H1 (cell line): ENCODE data around the gene TRIM67. TPM values are rescaled to one million over a fixed set of nuclear protein-coding genes. Genes with fewer than 3 reads are reported as not detected.
"Not testable (repeated sequence)": the region's sequence is repeated elsewhere in the genome, so short reads cannot be mapped to it uniquely, and the experiment has no call there.

Source experiments
- CTCF ChIA-PET: fragments of 300-600 bp; sonication (Branson Sonifier 250); formaldehyde crosslinking; loops from one replicate; lab custom pipeline; 2021; ENCODE audit not compliant: partially characterized antibody; lab: Charles Lee
- POLR2A ChIA-PET: fragments of 300-600 bp; sonication (Branson Sonifier 250); formaldehyde crosslinking; loops from one replicate; lab custom pipeline; 2021; ENCODE audit warnings: inconsistent platforms; ENCODE audit not compliant: partially characterized antibody; lab: Charles Lee
- DNase-seq, 2 experiments: peaks; one replicate each; pipeline versions ENCODE4 v3.0.0 to v3.0.0-alpha.2; 2010 to 2022; ENCODE audit warnings: low spot score in 2 of 2, low read depth in 1 of 2, mixed read lengths in 1 of 2
- FAIRE-seq: peaks from 2 replicates; lab custom pipeline; 2011; peaks lifted over from hg19 to GRCh38; lab: Jason Lieb, UNC
- H2AFZ ChIP-seq: 2 replicates; pipeline ENCODE4 v1.8.1; 2012; ENCODE audit warnings: low read length, inconsistent platforms
- H2AK5ac ChIP-seq: 2 replicates; pipeline ENCODE4 v1.6.1; 2013; ENCODE audit warnings: low read depth, low read length
- H2BK120ac ChIP-seq: replicated peaks from 2 replicates; pipeline ENCODE3; 2013; ENCODE audit warnings: low read depth, low read length, inconsistent platforms
- H2BK12ac ChIP-seq: 2 replicates; pipeline ENCODE4 v1.6.1; 2013; ENCODE audit warnings: low read depth, low read length
- H2BK15ac ChIP-seq: 2 replicates; pipeline ENCODE4 v1.6.1; 2013; ENCODE audit warnings: low read length
- H2BK20ac ChIP-seq: 2 replicates; pipeline ENCODE4 v1.6.1; 2013; ENCODE audit warnings: low read length
- H2BK5ac ChIP-seq: 2 replicates; pipeline ENCODE4 v1.6.1; 2013; ENCODE audit warnings: low read depth, low read length
- H3K14ac ChIP-seq: 2 replicates; pipeline ENCODE4 v1.6.1; 2013; ENCODE audit warnings: inconsistent platforms; ENCODE audit not compliant: insufficient read length
- H3K18ac ChIP-seq: 2 replicates; pipeline ENCODE4 v1.6.1; 2013; ENCODE audit warnings: low read length; ENCODE audit errors: extremely low read depth
- H3K23ac ChIP-seq: 2 replicates; pipeline ENCODE4 v1.6.1; 2013; ENCODE audit warnings: inconsistent platforms; ENCODE audit not compliant: insufficient read length
- H3K23me2 ChIP-seq: 2 replicates; pipeline ENCODE4 v1.6.1; 2013; ENCODE audit warnings: low read depth, low read length
- H3K27ac ChIP-seq: 2 replicates; pipeline ENCODE4 v1.6.1; 2011; ENCODE audit warnings: low read depth, low read length, inconsistent platforms
- H3K27me3 ChIP-seq, 4 experiments: replicated peaks in 1 of 4; 1 replicate in 1 of 4; 2 replicates in 3 of 4; pipeline versions ENCODE4 v1.6.1 to v1.8.1; 2011 to 2013; ENCODE audit warnings: low read length in 3 of 4, mild to moderate bottlenecking in 3 of 4, inconsistent platforms in 2 of 4, mixed read lengths in 2 of 4, moderate library complexity in 1 of 4; ENCODE audit not compliant: control insufficient read depth in 3 of 4, insufficient read depth in 3 of 4; ENCODE audit errors: extremely low read depth in 1 of 4
- H3K36me3 ChIP-seq, 4 experiments: 2 replicates each; pipeline versions ENCODE4 v1.6.1 to v1.8.1; 2011 to 2013; ENCODE audit warnings: mild to moderate bottlenecking in 4 of 4, low read length in 3 of 4, moderate library complexity in 2 of 4, control low read depth in 1 of 4, inconsistent platforms in 1 of 4; ENCODE audit not compliant: insufficient read depth in 4 of 4, control insufficient read depth in 2 of 4
- H3K4ac ChIP-seq: replicated peaks from 2 replicates; pipeline ENCODE3; 2013; ENCODE audit warnings: low read length, low read depth, mixed read lengths, inconsistent platforms; ENCODE audit not compliant: insufficient read length
- H3K4me1 ChIP-seq, 4 experiments: replicated peaks in 1 of 4; 1 replicate in 1 of 4; 2 replicates in 3 of 4; pipeline versions ENCODE4 v1.6.1 to v1.8.1; 2011 to 2013; ENCODE audit warnings: low read length in 3 of 4, inconsistent platforms in 2 of 4, mixed read lengths in 1 of 4; ENCODE audit not compliant: insufficient read depth in 4 of 4, control insufficient read depth in 3 of 4
- H3K4me2 ChIP-seq, 2 experiments: 2 replicates each; pipeline versions ENCODE4 v1.6.1 to v1.8.1; 2011 to 2013; ENCODE audit warnings: low read depth in 2 of 2, low read length in 2 of 2, control low read depth in 1 of 2, inconsistent platforms in 1 of 2, mild to moderate bottlenecking in 1 of 2; ENCODE audit not compliant: insufficient read depth in 1 of 2
- H3K4me3 ChIP-seq, 4 experiments: fragments of 200-600, 300-600 bp in 1 of 4; sonication (generic), shearing (Covaris generic), sonication (Bioruptor Twin) in 1 of 4; 2 replicates each; pipeline versions ENCODE4 v1.5.1 to v1.8.1; 2011 to 2016; ENCODE audit warnings: low read length in 4 of 4, low read depth in 3 of 4, control low read depth in 2 of 4, inconsistent platforms in 2 of 4, mild to moderate bottlenecking in 2 of 4, mixed read lengths in 1 of 4, moderate library complexity in 1 of 4; ENCODE audit not compliant: insufficient read depth in 2 of 4; ENCODE audit errors: extremely low read depth in 1 of 4
- H3K56ac ChIP-seq: replicated peaks from 2 replicates; pipeline ENCODE3; 2013; ENCODE audit warnings: low read depth, mild to moderate bottlenecking, mixed read lengths, low read length, inconsistent platforms; ENCODE audit not compliant: insufficient read length
- H3K79me1 ChIP-seq: 2 replicates; pipeline ENCODE4 v1.6.1; 2013; ENCODE audit warnings: low read depth, low read length, control low read depth
- H3K79me2 ChIP-seq, 2 experiments: 2 replicates each; pipeline versions ENCODE4 v1.6.1 to v1.8.1; 2012 to 2013; ENCODE audit warnings: low read length in 2 of 2, mild to moderate bottlenecking in 2 of 2, inconsistent platforms in 1 of 2; ENCODE audit not compliant: insufficient read depth in 2 of 2, control insufficient read depth in 1 of 2
- H3K9ac ChIP-seq, 4 experiments: replicated peaks in 1 of 4; 1 replicate in 1 of 4; 2 replicates in 3 of 4; pipeline versions ENCODE4 v1.6.1 to v1.8.1; 2011 to 2013; ENCODE audit warnings: low read depth in 3 of 4, low read length in 3 of 4, control low read depth in 2 of 4, mild to moderate bottlenecking in 2 of 4, moderate library complexity in 2 of 4, inconsistent platforms in 1 of 4; ENCODE audit errors: extremely low read depth in 1 of 4
- H3K9me3 ChIP-seq, 2 experiments: 2 replicates each; pipeline versions ENCODE4 v1.6.1 to v1.8.1; 2012 to 2013; ENCODE audit warnings: mild to moderate bottlenecking in 2 of 2, moderate library complexity in 2 of 2, control low read depth in 1 of 2, inconsistent platforms in 1 of 2, low read depth in 1 of 2, low read length in 1 of 2, mixed read lengths in 1 of 2; ENCODE audit not compliant: insufficient read depth in 2 of 2
- H4K20me1 ChIP-seq, 2 experiments: replicated peaks in 1 of 2; 2 replicates each; pipeline versions ENCODE3 to v1.8.1; 2011 to 2013; ENCODE audit warnings: inconsistent platforms in 2 of 2, low read length in 2 of 2, mild to moderate bottlenecking in 1 of 2; ENCODE audit not compliant: insufficient read depth in 2 of 2, control insufficient read depth in 1 of 2
- H4K5ac ChIP-seq: 2 replicates; pipeline ENCODE4 v1.6.1; 2013; ENCODE audit warnings: low read length, low read depth, mixed read lengths, inconsistent platforms; ENCODE audit not compliant: insufficient read length
- H4K8ac ChIP-seq: 2 replicates; pipeline ENCODE4 v1.8.0; 2013; ENCODE audit warnings: mild to moderate bottlenecking, moderate library complexity, low read length, inconsistent platforms; ENCODE audit not compliant: insufficient read depth; ENCODE audit errors: extremely low read depth
- H4K91ac ChIP-seq: replicated peaks from 2 replicates; pipeline ENCODE3; 2013; ENCODE audit warnings: low read length, mixed read lengths, inconsistent platforms; ENCODE audit not compliant: insufficient read length
- WGBS, 2 experiments: shearing (Covaris generic) in 1 of 2; methylation state at CpG; one replicate each; pipeline versions ENCODE4 v1.1.6 to v1.1.7; 2013 to 2015; ENCODE audit warnings: low lambda C conversion rate in 2 of 2, mixed read lengths in 2 of 2, inconsistent platforms in 1 of 2, low coverage in 1 of 2, missing lambda C conversion rate in 1 of 2; ENCODE audit not compliant: insufficient replicate concordance in 2 of 2, insufficient coverage in 1 of 2, insufficient read length in 1 of 2; ENCODE audit errors: extremely low coverage in 1 of 2, missing lambda C conversion rate in 1 of 2; 5-methylcytosine and 5-hydroxymethylcytosine counted together
- polyA plus RNA-seq, 7 experiments: library from polyadenylated mRNA; depleted of rRNA in 3 of 7; stranded (reverse) in 5 of 7; unstranded in 2 of 7; fragments of >200 nt in 5 of 7; fragments of 200-250 nt in 2 of 7; gene quantifications; 1 replicate in 5 of 7; 2 replicates in 1 of 7; 4 replicates in 1 of 7; pipeline versions ENCODE4 v1.2.1 to v1.2.3, GENCODE V29; 2011 to 2013; ENCODE audit warnings: missing spikeins in 2 of 7, mixed read lengths in 2 of 7
- total RNA-seq: library from RNA; stranded (reverse); fragmentation: NEBNext Ultra II Directional; extraction: Animal tissue kit (Norgen Biotek cat#: 25700); gene quantifications from 2 replicates; pipeline ENCODE4 v1.2.1, GENCODE V29; 2021

The TRIM67 gene
- total and polyA plus RNA-seq, 2 of the 8 experiments (the other 6 are each of a cell fraction or from before 2014, with no cell fraction given): under 0.01 TPM; not detected in 1

GRCh38 chr1:231127106-231127505 is 34.8 kb upstream of the TRIM67 start:
- H3K79me2 ChIP-seq, DNase-seq, H3K79me1 ChIP-seq, H3K36me3 ChIP-seq, H2AK5ac ChIP-seq, H4K8ac ChIP-seq, H3K23me2 ChIP-seq, H3K27me3 ChIP-seq, H3K14ac ChIP-seq, H3K23ac ChIP-seq, H2AFZ ChIP-seq, H3K4ac ChIP-seq, H3K27ac ChIP-seq, H3K9me3 ChIP-seq, H2BK20ac ChIP-seq, H3K56ac ChIP-seq, H4K5ac ChIP-seq, H2BK15ac ChIP-seq, H3K4me2 ChIP-seq, H2BK12ac ChIP-seq, H3K4me3 ChIP-seq, H2BK120ac ChIP-seq, H3K4me1 ChIP-seq, H3K9ac ChIP-seq, H3K18ac ChIP-seq, H4K20me1 ChIP-seq, H2BK5ac ChIP-seq, POLR2A ChIA-PET, H4K91ac ChIP-seq, FAIRE-seq: not testable (repeated sequence)
- CTCF ChIA-PET: interaction anchor here (0.6 kb wide), 1 partner anchor 33 kb away, joined by 4 read pairs; no protein-coding TSS in a partner anchor
- WGBS, 2 experiments: 79% methylated on average over 4 of the region's 6 CpGs; no CpG with 5 or more reads in 1 of the 2 experiments

DNA sequence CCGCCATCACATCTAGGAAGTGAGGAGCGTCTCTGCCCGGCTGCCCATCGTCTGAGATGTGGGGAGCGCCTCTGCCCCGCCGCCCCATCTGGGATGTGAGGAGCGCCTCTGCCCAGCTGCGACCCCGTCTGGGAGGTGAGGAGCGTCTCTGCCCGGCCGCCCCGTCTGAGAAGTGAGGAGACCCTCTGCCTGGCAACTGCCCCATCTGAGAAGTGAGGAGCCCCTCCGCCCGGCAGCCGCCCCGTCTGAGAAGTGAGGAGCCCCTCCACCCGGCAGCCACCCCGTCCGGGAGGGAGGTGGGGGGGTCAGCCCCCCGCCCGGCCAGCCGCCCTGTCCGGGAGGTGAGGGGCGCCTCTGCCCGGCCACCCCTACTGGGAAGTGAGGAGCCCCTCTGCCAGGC is 33.4 kb upstream of the TRIM67 start:
- H3K27ac ChIP-seq, H3K4me2 ChIP-seq, H3K4me3 ChIP-seq, FAIRE-seq, H3K23me2 ChIP-seq, H2BK120ac ChIP-seq, H3K79me1 ChIP-seq, H3K14ac ChIP-seq, POLR2A ChIA-PET, H3K9me3 ChIP-seq, H3K4ac ChIP-seq, H4K20me1 ChIP-seq, CTCF ChIA-PET, H4K91ac ChIP-seq, H2AK5ac ChIP-seq, H2BK12ac ChIP-seq, DNase-seq, H3K56ac ChIP-seq, H3K27me3 ChIP-seq, H4K5ac ChIP-seq, H3K4me1 ChIP-seq, H3K79me2 ChIP-seq, H3K36me3 ChIP-seq, H3K9ac ChIP-seq, H3K23ac ChIP-seq, H2BK20ac ChIP-seq, H4K8ac ChIP-seq, H2BK5ac ChIP-seq, H2AFZ ChIP-seq, H3K18ac ChIP-seq, H2BK15ac ChIP-seq: not testable (repeated sequence)
- no CpG with 5 or more reads among the region's 27 CpGs for WGBS, 2 experiments
